SU-DHL-6 (cell line): ENCODE data around the gene TUG1.

Experiments used
- H2AFZ ChIP-seq: fragments of 200-600 bp; sonication (generic); 2 replicates; pipeline ENCODE4 v1.6.1; 2014; ENCODE audit warnings: low read depth, mild to moderate bottlenecking, moderate library complexity, mixed read lengths, antibody characterized with exemption, low read length; ENCODE audit not compliant: severe bottlenecking
- H3F3A ChIP-seq: fragments of 200-600 bp; shearing (Covaris generic); 2 replicates; pipeline ENCODE4 v1.6.0; 2016; ENCODE audit warnings: antibody characterized with exemption, mild to moderate bottlenecking; ENCODE audit not compliant: insufficient read depth
- H3K27ac ChIP-seq: fragments of 200-600 bp; sonication (generic); 2 replicates; pipeline ENCODE4 v1.5.1; 2016; ENCODE audit warnings: low read depth, mild to moderate bottlenecking, low read length, moderate library complexity, mixed read lengths
- H3K27me3 ChIP-seq: fragments of 200-600 bp; sonication (generic), shearing (Covaris generic); 2 replicates; pipeline ENCODE4 v1.6.0; 2014; ENCODE audit warnings: mild to moderate bottlenecking, low read length
- H3K36me3 ChIP-seq: fragments of 200-600 bp; sonication (generic); 2 replicates; pipeline ENCODE4 v1.6.1; 2014; ENCODE audit warnings: mild to moderate bottlenecking, low read length, mixed read lengths
- H3K4me2 ChIP-seq: fragments of 300-600, 200-600 bp; shearing (Covaris generic), sonication (generic); 2 replicates; pipeline ENCODE4 v1.6.0; 2014; ENCODE audit warnings: low read length, low read depth, mild to moderate bottlenecking; ENCODE audit not compliant: poor library complexity, severe bottlenecking
- H3K4me3 ChIP-seq: fragments of 200-600 bp; sonication (generic); 2 replicates; pipeline ENCODE4 v1.5.1; 2014; ENCODE audit warnings: antibody characterized with exemption, low read length, mild to moderate bottlenecking, mixed read lengths; ENCODE audit not compliant: insufficient read depth, poor library complexity, severe bottlenecking
- H3K79me2 ChIP-seq: fragments of 200-600 bp; sonication (generic); 2 replicates; pipeline ENCODE4 v1.6.1; 2014; ENCODE audit warnings: mild to moderate bottlenecking, low read length, moderate library complexity; ENCODE audit not compliant: insufficient read depth
- H3K9ac ChIP-seq: fragments of 200-600 bp; sonication (generic); 2 replicates; pipeline ENCODE4 v1.7.0; 2014; ENCODE audit warnings: mild to moderate bottlenecking, low read length
- H3K9me2 ChIP-seq: fragments of 200-600 bp; sonication (generic); replicated peaks from 2 replicates; pipeline ENCODE4 v1.6.1; 2014; ENCODE audit warnings: low read length; ENCODE audit not compliant: insufficient read depth
- H3K9me3 ChIP-seq: fragments of 200-600 bp; sonication (generic); 2 replicates; pipeline ENCODE4 v1.6.1; 2014; ENCODE audit warnings: low read length, mixed read lengths; ENCODE audit not compliant: insufficient read depth
- H4K20me1 ChIP-seq: fragments of 200-600 bp; sonication (generic); 2 replicates; pipeline ENCODE4 v1.6.1; 2014; ENCODE audit warnings: low read depth, mild to moderate bottlenecking, antibody characterized with exemption, low read length, moderate library complexity, mixed read lengths
- CTCF ChIP-seq: fragments of 200-600 bp; sonication (generic); IDR thresholded peaks from one replicate; pipeline ENCODE4 v1.5.1; 2017; ENCODE audit warnings: antibody characterized with exemption, mild to moderate bottlenecking, low read length, moderate library complexity; ENCODE audit not compliant: insufficient read depth, poor library complexity, severe bottlenecking
- EZH2phosphoT487 ChIP-seq: fragments of 200-600 bp; sonication (generic), shearing (Covaris generic); conservative IDR thresholded peaks from 2 replicates; pipeline ENCODE4 v1.6.1; 2018; ENCODE audit warnings: mild to moderate bottlenecking, antibody characterized with exemption, low read length, moderate library complexity, mixed read lengths

The TUG1 gene

DNA sequence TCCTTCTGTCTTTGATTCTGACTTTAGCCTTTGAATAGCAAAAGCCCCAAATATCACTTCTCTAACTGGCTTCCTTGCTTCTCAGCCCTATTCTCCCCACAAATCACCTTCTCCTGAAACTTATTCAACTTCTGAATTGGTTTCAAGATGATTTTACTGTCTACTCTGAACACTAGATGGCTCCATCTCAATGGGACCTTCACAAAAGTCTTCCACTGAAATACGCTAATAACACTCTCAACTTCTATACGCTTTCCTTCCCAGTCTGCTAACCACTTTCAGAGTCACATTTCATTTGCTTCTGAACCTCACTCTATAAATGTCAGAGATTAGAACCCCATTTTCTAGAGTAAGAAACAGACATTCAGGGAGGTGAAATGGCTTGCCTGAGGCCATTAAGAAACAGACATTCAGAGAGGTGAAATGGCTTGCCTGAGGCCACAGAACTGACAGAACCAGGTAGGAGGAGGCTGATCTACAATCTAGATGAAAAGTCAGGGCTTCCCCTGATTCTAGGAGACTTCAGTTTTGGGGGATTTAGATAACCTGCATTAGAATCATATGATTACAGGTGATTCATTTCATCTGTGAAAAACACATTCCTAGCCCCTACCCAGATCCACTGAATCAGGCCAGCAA lies 21.1 kb upstream of the TUG1 start:
- Histone ChIP-seq H3K9ac (no peak overlapping the region), H2AFZ (no peak overlapping the region), H3K9me2 (no peaks in the 10 kb centered on the region), H3F3A (no peaks in the 10 kb centered on the region), H3K4me2 (no peak overlapping the region), H3K36me3 (peaks cover 4% of the 10 kb centered on the region; the same call in 1 of the 2 replicates), H3K27ac (no peak overlapping the region), H3K4me3 (no peak overlapping the region), H3K79me2 (no peaks in the 10 kb centered on the region), H3K27me3 (no peaks in the 10 kb centered on the region), H3K9me3 (no peaks in the 10 kb centered on the region), H4K20me1 (no peaks in the 10 kb centered on the region)
- no peak for TF ChIP-seq EZH2phosphoT487
- TF ChIP-seq CTCF: no peak

DNA sequence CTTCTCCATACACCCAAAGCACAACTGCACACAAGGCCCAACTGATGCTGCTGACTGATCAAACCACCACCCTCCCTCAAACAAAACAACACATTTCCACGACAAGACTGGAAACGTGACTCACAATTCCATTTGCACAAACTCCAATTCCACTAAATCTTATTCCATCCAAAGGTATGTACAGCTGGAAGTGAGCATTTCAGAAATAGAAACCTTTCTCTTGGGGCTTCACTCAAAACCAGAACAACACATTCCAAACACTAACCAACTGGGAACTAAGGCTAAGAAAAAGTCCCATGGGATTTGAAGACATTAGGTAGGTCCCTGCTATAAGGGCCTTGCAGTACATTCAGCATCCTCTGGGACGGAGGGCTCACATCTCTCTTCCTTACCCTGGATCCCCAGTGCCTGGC lies 20.1 kb upstream of the TUG1 start:
- no peaks in the 10 kb centered on the region for H4K20me1 ChIP-seq
- H3K9ac ChIP-seq: no peak overlapping the region
- no peaks in the 10 kb centered on the region for H3K9me3 ChIP-seq
- H2AFZ ChIP-seq: no peak overlapping the region
- H3K4me3 ChIP-seq: no peak overlapping the region
- no peaks in the 10 kb centered on the region for H3K27me3 ChIP-seq
- no peaks in the 10 kb centered on the region for H3K9me2 ChIP-seq
- H3K36me3 ChIP-seq: peaks cover 4% of the 10 kb centered on the region; the same call in 1 of the 2 replicates
- no peak for TF ChIP-seq CTCF
- no peak for TF ChIP-seq EZH2phosphoT487
- no peak overlapping the region for H3K4me2 ChIP-seq
- no peaks in the 10 kb centered on the region for H3F3A ChIP-seq
- H3K27ac ChIP-seq: no peak overlapping the region
- H3K79me2 ChIP-seq: no peaks in the 10 kb centered on the region

GRCh38 chr22:30949934-30950660 lies 19.0 kb upstream of the TUG1 start:
- H3K79me2 ChIP-seq: no peaks in the 10 kb centered on the region
- H3K36me3 ChIP-seq: peaks cover 4% of the 10 kb centered on the region; the same call in 1 of the 2 replicates
- H3K9ac ChIP-seq: no peak overlapping the region
- H3K27ac ChIP-seq: no peak overlapping the region
- H3K9me2 ChIP-seq: no peaks in the 10 kb centered on the region
- no peak for TF ChIP-seq CTCF
- no peak for TF ChIP-seq EZH2phosphoT487
- no peak overlapping the region for H3K4me2 ChIP-seq
- no peaks in the 10 kb centered on the region for H3K9me3 ChIP-seq
- H3K27me3 ChIP-seq: no peaks in the 10 kb centered on the region
- no peaks in the 10 kb centered on the region for H3F3A ChIP-seq
- H3K4me3 ChIP-seq: no peak overlapping the region
- no peaks in the 10 kb centered on the region for H4K20me1 ChIP-seq
- no peak overlapping the region for H2AFZ ChIP-seq
